Measurements from ENCODE around the gene TPP1. TPM values are rescaled to one million over a fixed set of nuclear protein-coding genes. Genes with fewer than 3 reads are reported as not detected.

Gene TPP1
- total RNA-seq, 4 donors from 2014 or later = 44.4 to 71.5 (median 54.9) TPM

DNA sequence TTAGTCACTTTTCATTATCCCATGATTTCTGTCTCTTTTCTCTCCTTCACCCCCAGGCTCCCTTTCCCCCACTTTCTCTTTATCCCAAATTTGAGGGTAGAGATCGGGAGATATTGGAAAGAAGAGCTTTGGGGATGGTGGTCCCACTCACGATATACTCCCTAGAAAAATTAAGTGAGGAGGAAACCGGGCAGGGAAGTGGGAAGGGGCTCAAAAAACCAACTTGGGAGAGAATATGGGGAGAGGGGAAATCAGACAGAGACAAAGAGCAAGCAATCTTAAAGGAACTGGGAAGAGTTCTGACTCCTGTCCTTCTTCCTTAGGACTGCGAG is 37.3 kb upstream of the TPP1 start:
- TF ChIP-seq POLR2AphosphoS5 (IDR thresholded peaks at IDR 0.05) (no peak), POLR2A (IDR thresholded peaks at IDR 0.05; ENCODE audit: low read depth) (no peak)
- TF ChIP-seq, protein P1, sequence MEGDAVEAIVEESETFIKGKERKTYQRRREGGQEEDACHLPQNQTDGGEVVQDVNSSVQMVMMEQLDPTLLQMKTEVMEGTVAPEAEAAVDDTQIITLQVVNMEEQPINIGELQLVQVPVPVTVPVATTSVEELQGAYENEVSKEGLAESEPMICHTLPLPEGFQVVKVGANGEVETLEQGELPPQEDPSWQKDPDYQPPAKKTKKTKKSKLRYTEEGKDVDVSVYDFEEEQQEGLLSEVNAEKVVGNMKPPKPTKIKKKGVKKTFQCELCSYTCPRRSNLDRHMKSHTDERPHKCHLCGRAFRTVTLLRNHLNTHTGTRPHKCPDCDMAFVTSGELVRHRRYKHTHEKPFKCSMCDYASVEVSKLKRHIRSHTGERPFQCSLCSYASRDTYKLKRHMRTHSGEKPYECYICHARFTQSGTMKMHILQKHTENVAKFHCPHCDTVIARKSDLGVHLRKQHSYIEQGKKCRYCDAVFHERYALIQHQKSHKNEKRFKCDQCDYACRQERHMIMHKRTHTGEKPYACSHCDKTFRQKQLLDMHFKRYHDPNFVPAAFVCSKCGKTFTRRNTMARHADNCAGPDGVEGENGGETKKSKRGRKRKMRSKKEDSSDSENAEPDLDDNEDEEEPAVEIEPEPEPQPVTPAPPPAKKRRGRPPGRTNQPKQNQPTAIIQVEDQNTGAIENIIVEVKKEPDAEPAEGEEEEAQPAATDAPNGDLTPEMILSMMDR (IDR thresholded peaks at IDR 0.05) = no peak
- no peaks in the 10 kb centered on the region for H3K27me3 ChIP-seq
- DNase-seq (ENCODE audit: extremely low spot score) = peak; percentile 60
- peaks cover 10 to 40% (median 18%) of the 10 kb centered on the region in 4 donors for H3K4me1 ChIP-seq
- H3K36me3 ChIP-seq = no peaks in the 10 kb centered on the region
- WGBS = 67% methylated on average over 4 of the region's 4 CpGs
- intact Hi-C loops (cut with DNase I) = no loop called here
- H3K27ac ChIP-seq (replicated peaks in 1 of 4) = peak overlapping the region in 3 of 4 donors; percentile 77 to 83 (median 80)
- no peaks in the 10 kb centered on the region for H3K9me3 ChIP-seq
- H3K4me3 ChIP-seq = peak overlapping the region; percentile 61 to 72 (median 62)

DNA sequence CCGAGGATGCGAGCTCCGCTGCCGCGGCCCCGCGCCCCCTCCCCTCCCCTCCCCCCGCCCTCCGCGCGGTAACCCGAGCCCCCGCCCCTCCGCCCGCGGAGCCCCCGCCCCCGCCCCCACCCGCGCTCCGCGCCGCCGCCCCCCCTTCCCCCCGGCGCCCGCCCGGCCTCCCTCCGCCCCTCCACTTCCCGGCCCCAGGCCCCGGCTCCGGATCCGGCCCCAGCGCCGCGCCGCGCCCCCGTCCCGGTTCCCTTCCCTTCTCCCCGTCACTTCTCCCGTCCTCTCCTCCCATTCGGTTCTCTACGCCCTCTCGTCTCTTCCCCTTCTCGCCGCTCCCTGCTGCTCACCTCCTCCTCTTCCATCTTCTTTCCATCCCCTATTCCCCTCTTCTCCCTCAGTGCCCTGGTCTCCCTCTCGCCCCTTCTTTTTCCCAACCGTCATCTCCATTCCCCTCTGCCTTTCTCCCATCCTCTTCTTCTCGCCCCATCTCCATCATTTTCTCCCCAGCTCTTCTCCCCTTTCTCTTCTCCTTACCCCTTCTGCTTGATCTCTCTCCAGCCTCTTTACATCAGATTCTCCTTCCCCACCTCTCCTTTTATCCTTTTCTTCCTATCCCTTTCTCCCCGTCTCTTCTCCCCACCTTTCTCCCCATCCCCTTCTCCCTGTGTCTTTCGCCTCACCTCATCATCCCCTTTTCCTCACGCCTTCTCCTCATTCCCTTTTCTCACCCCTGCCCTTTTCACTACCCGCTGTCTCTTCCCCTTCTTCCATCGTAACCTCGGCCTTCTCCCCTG is 36.8 kb upstream of the TPP1 start, which contains the start of gene DCHS1:
Gene DCHS1 (minus strand): TSS at position 20 of the 794 bp plus-strand sequence. CDS start 14,196 bp downstream, outside the sequence.
- H3K4me1 ChIP-seq = peaks cover 10 to 40% (median 19%) of the 10 kb centered on the region in 4 donors
- intact Hi-C loops (cut with DNase I) = no loop called here
- peak; percentile 90 for DNase-seq (ENCODE audit: extremely low spot score)
- H3K27me3 ChIP-seq = no peaks in the 10 kb centered on the region
- peak within 1 kb of the TSS; percentile 61 to 72 (median 62) for H3K4me3 ChIP-seq
- WGBS = 17% methylated on average over 17 of the region's 56 CpGs
- TF ChIP-seq, protein P1 (IDR thresholded peaks at IDR 0.05) = no peak
- TF ChIP-seq EP300 (IDR thresholded peaks at IDR 0.05) = no peak
- no peak for TF ChIP-seq POLR2A (IDR thresholded peaks at IDR 0.05; ENCODE audit: low read depth)
- no peak for TF ChIP-seq POLR2AphosphoS5 (IDR thresholded peaks at IDR 0.05)
- H3K36me3 ChIP-seq = no peaks in the 10 kb centered on the region
- H3K27ac ChIP-seq (replicated peaks in 1 of 4) = peak within 1 kb of the TSS; percentile 72 to 83 (median 78)
- no peaks in the 10 kb centered on the region for H3K9me3 ChIP-seq

DNA sequence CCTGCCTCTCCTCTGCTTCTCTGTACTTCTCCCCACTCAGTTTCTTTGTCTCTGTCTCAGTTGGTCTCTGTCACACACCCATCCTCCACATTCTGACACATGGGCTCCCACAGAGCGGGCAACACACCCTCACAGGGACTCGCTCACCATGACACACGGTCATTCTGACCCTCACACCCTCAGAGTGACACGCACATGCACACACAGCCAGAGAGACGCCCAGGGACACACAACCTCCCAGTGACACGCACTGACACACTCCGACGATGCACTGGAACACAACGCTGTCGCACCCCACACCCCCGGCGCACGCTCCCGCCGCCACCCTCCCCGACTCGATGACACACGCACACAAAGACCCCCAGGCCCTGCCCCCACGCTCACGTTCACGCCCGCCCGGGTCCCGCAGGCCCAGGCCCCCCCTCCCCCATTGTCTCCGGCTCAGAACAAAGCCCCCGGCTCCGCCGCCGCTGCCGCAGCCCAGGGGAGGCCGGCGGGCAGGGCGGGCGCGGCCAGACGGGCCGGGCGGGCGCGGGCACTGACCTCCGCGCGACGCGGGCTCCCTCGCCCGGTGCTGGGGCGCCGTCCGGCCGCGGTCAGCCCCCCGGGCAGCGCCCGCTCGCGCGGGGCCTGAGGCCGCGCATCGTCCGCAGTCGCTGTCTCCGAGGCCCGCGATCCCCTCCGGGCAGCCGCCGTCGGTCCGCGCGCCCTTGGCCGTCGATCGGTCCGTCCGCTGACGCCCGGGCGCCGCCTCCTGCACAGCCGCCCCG is 36.0 kb upstream of the TPP1 start:
- peak overlapping the region; percentile 72 to 83 (median 78) for H3K27ac ChIP-seq (replicated peaks in 1 of 4)
- intact Hi-C loops (cut with DNase I) = no loop called here
- 7% methylated on average over 5 of the region's 84 CpGs for WGBS
- TF ChIP-seq POLR2AphosphoS5 (IDR thresholded peaks at IDR 0.05) = peak in 1 of 2 donors; percentile 29
- no peak for TF ChIP-seq POLR2A (IDR thresholded peaks at IDR 0.05; ENCODE audit: low read depth)
- peak overlapping the region; percentile 61 to 72 (median 62) for H3K4me3 ChIP-seq
- peak; percentile 91 for DNase-seq (ENCODE audit: extremely low spot score)
- H3K27me3 ChIP-seq = no peaks in the 10 kb centered on the region
- H3K4me1 ChIP-seq = peaks cover 10 to 40% (median 23%) of the 10 kb centered on the region in 4 donors
- no peaks in the 10 kb centered on the region for H3K36me3 ChIP-seq
- no peaks in the 10 kb centered on the region for H3K9me3 ChIP-seq

DNA sequence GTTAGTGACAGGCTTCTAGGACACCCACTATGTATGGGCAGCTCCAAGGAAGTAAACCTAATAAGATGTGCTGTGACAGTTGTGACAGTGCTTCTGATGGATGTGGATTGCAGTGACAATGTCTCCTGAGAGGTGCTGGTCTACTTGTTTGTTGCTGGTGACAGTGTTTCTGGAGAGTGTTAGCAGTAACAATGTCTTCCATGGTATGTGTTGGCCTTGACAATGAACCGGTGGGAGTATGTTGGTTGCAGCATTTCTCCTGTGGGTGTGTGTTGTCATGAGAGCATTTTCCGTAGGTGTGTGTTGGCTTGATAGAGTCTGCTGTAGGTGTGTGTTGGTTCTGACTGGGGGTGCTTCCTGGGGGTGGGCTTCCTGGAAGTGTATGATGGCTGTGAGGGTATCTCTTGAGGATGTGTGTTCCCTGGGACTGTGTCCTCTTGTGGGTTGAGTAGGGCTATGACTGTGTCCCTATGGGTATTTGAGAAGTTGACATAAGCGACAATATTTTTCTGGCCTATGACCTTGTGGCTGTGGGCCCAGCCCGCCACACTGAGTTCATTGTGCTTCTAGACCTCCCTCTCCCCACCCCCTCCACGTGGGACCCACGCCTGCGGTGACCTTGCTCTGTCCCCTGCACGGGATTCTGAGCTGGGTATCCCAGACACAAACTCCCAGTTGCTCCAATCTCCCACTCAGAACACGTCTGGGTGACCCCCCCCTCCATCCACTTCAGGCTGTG is 35.2 kb upstream of the TPP1 start:
- Histone ChIP-seq H3K9me3 (no peaks in the 10 kb centered on the region), H3K4me3 (peak overlapping the region; percentile 61 to 72 (median 62)), H3K27ac (replicated peaks in 1 of 4) (peak overlapping the region; percentile 72 to 83 (median 78)), H3K4me1 (peaks cover 10 to 44% (median 25%) of the 10 kb centered on the region in 4 donors), H3K27me3 (no peaks in the 10 kb centered on the region), H3K36me3 (no peaks in the 10 kb centered on the region)
- intact Hi-C loops (cut with DNase I) = no loop called here
- 35% methylated on average over 9 of the region's 9 CpGs for WGBS
- TF ChIP-seq EP300 (IDR thresholded peaks at IDR 0.05) (no peak), POLR2A (IDR thresholded peaks at IDR 0.05; ENCODE audit: low read depth) (no peak), POLR2AphosphoS5 (IDR thresholded peaks at IDR 0.05) (no peak)
- TF ChIP-seq, protein P1 (IDR thresholded peaks at IDR 0.05) = no peak
- peak; percentile 90 for DNase-seq (ENCODE audit: extremely low spot score)

Measured in esophagus muscularis mucosa (tissue), 4 donors.